SK-N-SH (cell line): ENCODE results near the gene DNAJC21. TPM values are rescaled to one million over a fixed set of nuclear protein-coding genes. Genes with fewer than 3 reads are reported as not detected.

Source experiments
- CTCF ChIA-PET: fragments of 300-600, 350-600 bp; formaldehyde crosslinking; extraction: SDS; loops from one replicate; lab custom pipeline; 2021; lab: Yijun Ruan, JAX
- POLR2A ChIA-PET: fragments of 350-600 bp; sonication (Branson Sonifier 250); formaldehyde crosslinking; extraction: SDS; loops from one replicate; lab custom pipeline; 2020; ENCODE audit warnings: antibody characterized with exemption, inconsistent platforms; lab: Yijun Ruan, JAX
- DNase-seq: peaks from one replicate; pipeline ENCODE4 v3.0.0; 2012
- H2AFZ ChIP-seq: fragments of 200-600 bp; sonication (generic); 2 replicates; pipeline ENCODE4 v1.8.1; 2016; ENCODE audit warnings: antibody characterized with exemption, mild to moderate bottlenecking, low read depth
- H3F3A ChIP-seq: fragments of 200-600 bp; sonication (generic); replicated peaks from 2 replicates; pipeline ENCODE3; 2016; ENCODE audit warnings: antibody characterized with exemption, mild to moderate bottlenecking; ENCODE audit not compliant: insufficient read depth
- H3K27ac ChIP-seq, 2 experiments: fragments of 200-500 bp in 1 of 2; fragments of 200-600 bp in 1 of 2; sonication (Bioruptor generic) in 1 of 2; sonication (generic), shearing (Covaris generic) in 1 of 2; 2 replicates each; pipeline versions ENCODE4 v1.5.1 to v1.6.1; 2014 to 2016; ENCODE audit warnings: low read depth in 2 of 2, inconsistent platforms in 1 of 2, low read length in 1 of 2, mild to moderate bottlenecking in 1 of 2, mixed read lengths in 1 of 2
- H3K27me3 ChIP-seq: fragments of 200-600 bp; sonication (generic), shearing (Covaris generic); 2 replicates; pipeline ENCODE4 v1.6.1; 2016; ENCODE audit warnings: mixed run types; ENCODE audit not compliant: insufficient read depth
- H3K36me3 ChIP-seq, 2 experiments: fragments of 200-500 bp in 1 of 2; fragments of 200-600 bp in 1 of 2; sonication (Bioruptor generic) in 1 of 2; sonication (generic) in 1 of 2; replicated peaks in 1 of 2; 2 replicates each; pipeline versions ENCODE3 to v1.5.1; 2014 to 2016; ENCODE audit warnings: low read length in 1 of 2, mild to moderate bottlenecking in 1 of 2; ENCODE audit not compliant: insufficient read depth in 2 of 2, control insufficient read depth in 1 of 2
- H3K4me1 ChIP-seq, 2 experiments: fragments of 200-500 bp in 1 of 2; fragments of 200-600 bp in 1 of 2; sonication (Bioruptor generic) in 1 of 2; sonication (generic), shearing (Covaris generic) in 1 of 2; 2 replicates each; pipeline versions ENCODE4 v1.5.1 to v1.6.1; 2014 to 2016; ENCODE audit warnings: low read depth in 1 of 2, low read length in 1 of 2, mixed run types in 1 of 2; ENCODE audit not compliant: insufficient read depth in 2 of 2, control insufficient read depth in 1 of 2
- H3K4me2 ChIP-seq: fragments of 200-600 bp; sonication (generic), shearing (Covaris generic); 2 replicates; pipeline ENCODE4 v1.6.1; 2017; ENCODE audit warnings: mixed run types
- H3K4me3 ChIP-seq, 2 experiments: fragments of 200-500 bp in 1 of 2; fragments of 200-600 bp in 1 of 2; sonication (Bioruptor generic) in 1 of 2; sonication (generic), shearing (Covaris generic) in 1 of 2; 2 replicates each; pipeline versions ENCODE4 v1.5.1 to v1.8.1; 2014 to 2016; ENCODE audit warnings: low read depth in 2 of 2, inconsistent platforms in 1 of 2, low read length in 1 of 2, mild to moderate bottlenecking in 1 of 2, mixed read lengths in 1 of 2, moderate library complexity in 1 of 2
- H3K79me2 ChIP-seq: fragments of 200-600 bp; sonication (generic); 2 replicates; pipeline ENCODE4 v1.8.1; 2017; ENCODE audit warnings: mild to moderate bottlenecking; ENCODE audit not compliant: insufficient read depth
- H3K9ac ChIP-seq: fragments of 200-600 bp; sonication (generic); 2 replicates; pipeline ENCODE4 v1.6.1; 2017; ENCODE audit warnings: mixed run types
- H3K9me2 ChIP-seq: fragments of 200-600 bp; sonication (generic); 2 replicates; pipeline ENCODE4 v1.6.1; 2017; ENCODE audit warnings: mixed run types
- H3K9me3 ChIP-seq: fragments of 200-600 bp; sonication (generic); 2 replicates; pipeline ENCODE4 v1.6.1; 2017; ENCODE audit warnings: mixed run types, mild to moderate bottlenecking, moderate library complexity
- H4K20me1 ChIP-seq: fragments of 200-600 bp; sonication (generic); 2 replicates; pipeline ENCODE4 v1.6.1; 2017; ENCODE audit warnings: mild to moderate bottlenecking, mixed run types; ENCODE audit not compliant: insufficient read depth
- ELF1 ChIP-seq: IDR thresholded peaks from 2 replicates; pipeline ENCODE4 v1.4.0; 2012
- EZH2phosphoT487 ChIP-seq: fragments of 200-600 bp; sonication (generic); IDR thresholded peaks from 2 replicates; pipeline ENCODE4 v1.6.1; 2017; ENCODE audit warnings: low read depth, mixed run types, mild to moderate bottlenecking, antibody characterized with exemption, moderate library complexity, borderline replicate concordance
- FOSL2 ChIP-seq: IDR thresholded peaks from 2 replicates; pipeline ENCODE4 v1.4.0; 2012; ENCODE audit warnings: low read depth, mild to moderate bottlenecking, moderate library complexity, borderline replicate concordance
- FOXJ3 ChIP-seq: sonication (generic); formaldehyde crosslinking; IDR thresholded peaks from 2 replicates; pipeline ENCODE4 v1.5.1; 2020; ENCODE audit warnings: mild to moderate bottlenecking, missing genetic modification reagents
- FOXM1 ChIP-seq: IDR thresholded peaks from 2 replicates; pipeline ENCODE4 v1.4.0; 2012; ENCODE audit warnings: low read depth, mild to moderate bottlenecking
- JUND ChIP-seq: IDR thresholded peaks from 2 replicates; pipeline ENCODE4 v1.4.0; 2012
- MEF2A ChIP-seq: IDR thresholded peaks from 2 replicates; pipeline ENCODE4 v1.4.0; 2012; ENCODE audit warnings: low read depth, borderline replicate concordance
- MXI1 ChIP-seq: IDR thresholded peaks from 2 replicates; pipeline ENCODE4 v1.6.1; 2012; ENCODE audit warnings: mild to moderate bottlenecking, low read depth, low read length, improper control_type of control experiment
- NRF1 ChIP-seq: IDR thresholded peaks from 2 replicates; pipeline ENCODE4 v1.6.1; 2012; ENCODE audit warnings: low read depth, mild to moderate bottlenecking, low read length
- POLR2AphosphoS5 ChIP-seq: IDR thresholded peaks from 2 replicates; pipeline ENCODE4 v1.6.1; 2012; ENCODE audit warnings: low read depth, low read length
- RFX5 ChIP-seq: IDR thresholded peaks from 2 replicates; pipeline ENCODE4 v1.6.1; 2012; ENCODE audit warnings: mild to moderate bottlenecking, improper control_type of control experiment, low read length
- SIN3A ChIP-seq: IDR thresholded peaks from 2 replicates; pipeline ENCODE4 v1.6.1; 2012; ENCODE audit warnings: low read depth, mild to moderate bottlenecking, low read length, moderate library complexity, borderline replicate concordance
- SMC3 ChIP-seq: IDR thresholded peaks from 2 replicates; pipeline ENCODE4 v1.6.1; 2012; ENCODE audit warnings: low read depth, low read length, improper control_type of control experiment
- TAF1 ChIP-seq: IDR thresholded peaks from 2 replicates; pipeline ENCODE4 v1.6.1; 2012; ENCODE audit warnings: low read depth, mild to moderate bottlenecking, low read length, moderate library complexity, borderline replicate concordance
- TCF12 ChIP-seq: IDR thresholded peaks from 2 replicates; pipeline ENCODE4 v1.4.0; 2012
- YY1 ChIP-seq: IDR thresholded peaks from 2 replicates; pipeline ENCODE4 v1.4.0; 2012; ENCODE audit warnings: low read depth, mild to moderate bottlenecking
- WGBS: methylation state at CpG from one replicate; pipeline ENCODE4 v1.1.6; 2017; ENCODE audit warnings: low lambda C conversion rate; 5-methylcytosine and 5-hydroxymethylcytosine counted together
- polyA plus RNA-seq, 3 experiments: library from polyadenylated mRNA; depleted of rRNA; stranded (reverse); fragments of >200 nt; gene quantifications; 2 replicates each; pipeline ENCODE4 v1.2.3, GENCODE V29; 2012
- TF ChIP-seq, protein P1 (sequence below): fragments of 150-350 bp; IDR thresholded peaks from 2 replicates; pipeline ENCODE4 v1.6.1; 2016; ENCODE audit warnings: mild to moderate bottlenecking, low read depth, low read length
- TF ChIP-seq, protein P2 (sequence below): IDR thresholded peaks from 2 replicates; pipeline ENCODE4 v1.6.1; 2012; ENCODE audit warnings: mild to moderate bottlenecking, low read depth, low read length, moderate library complexity

DNAJC21 gene
- polyA plus RNA-seq, 1 of the 3 experiments (the other 2 are of a cell fraction) = 8.8 TPM

GRCh38 chr5:34986965-34987364 is 57.6 kb downstream of the DNAJC21 start:
- CTCF ChIA-PET = no interaction called here
- WGBS = 0% methylated on average over 1 of the region's 1 CpG
- H3K79me2 ChIP-seq = no peaks in the 10 kb centered on the region
- no peaks in the 10 kb centered on the region for H3K36me3 ChIP-seq
- no peak overlapping the region for H3K27ac ChIP-seq
- H3K9me2 ChIP-seq = no peaks in the 10 kb centered on the region
- TF ChIP-seq FOSL2 = no peak
- TF ChIP-seq SIN3A = no peak
- no peak for TF ChIP-seq TAF1
- TF ChIP-seq MXI1 = no peak
- no peak for TF ChIP-seq EZH2phosphoT487
- no peak for TF ChIP-seq ELF1
- no peak for TF ChIP-seq MEF2A
- TF ChIP-seq RFX5 = no peak
- TF ChIP-seq, protein P1, sequence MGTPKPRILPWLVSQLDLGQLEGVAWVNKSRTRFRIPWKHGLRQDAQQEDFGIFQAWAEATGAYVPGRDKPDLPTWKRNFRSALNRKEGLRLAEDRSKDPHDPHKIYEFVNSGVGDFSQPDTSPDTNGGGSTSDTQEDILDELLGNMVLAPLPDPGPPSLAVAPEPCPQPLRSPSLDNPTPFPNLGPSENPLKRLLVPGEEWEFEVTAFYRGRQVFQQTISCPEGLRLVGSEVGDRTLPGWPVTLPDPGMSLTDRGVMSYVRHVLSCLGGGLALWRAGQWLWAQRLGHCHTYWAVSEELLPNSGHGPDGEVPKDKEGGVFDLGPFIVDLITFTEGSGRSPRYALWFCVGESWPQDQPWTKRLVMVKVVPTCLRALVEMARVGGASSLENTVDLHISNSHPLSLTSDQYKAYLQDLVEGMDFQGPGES = no peak
- H3F3A ChIP-seq = no peaks in the 10 kb centered on the region
- no peak overlapping the region for H3K4me2 ChIP-seq
- H3K4me1 ChIP-seq = no peaks in the 10 kb centered on the region
- DNase-seq = no peak
- H3K27me3 ChIP-seq = no peaks in the 10 kb centered on the region
- H4K20me1 ChIP-seq = no peaks in the 10 kb centered on the region
- no peak overlapping the region for H3K9ac ChIP-seq
- no peak overlapping the region for H3K4me3 ChIP-seq
- POLR2A ChIA-PET = no interaction called here
- H2AFZ ChIP-seq = no peak overlapping the region
- peaks cover 22% of the 10 kb centered on the region for H3K9me3 ChIP-seq

- no peak overlapping the region for H3K4me3 ChIP-seq
- H3F3A ChIP-seq = no peaks in the 10 kb centered on the region
- POLR2A ChIA-PET = no interaction called here
- 30% methylated on average over 2 of the region's 2 CpGs for WGBS
- no peaks in the 10 kb centered on the region for H3K79me2 ChIP-seq
- CTCF ChIA-PET = interaction anchor here (2.8 kb wide), 1 partner anchor 12 kb away, joined by 17 read pairs; no protein-coding TSS in a partner anchor
- TF ChIP-seq JUND (no peak), FOSL2 (no peak), FOXM1 (no peak), RFX5 (no peak), FOXJ3 (CRISPR knock-in tag) (no peak), SIN3A (no peak), YY1 (no peak), TCF12 (no peak), SMC3 (no peak), NRF1 (no peak), MXI1 (no peak), POLR2AphosphoS5 (no peak)
- TF ChIP-seq, protein P1 = no peak
- TF ChIP-seq, protein P2, sequence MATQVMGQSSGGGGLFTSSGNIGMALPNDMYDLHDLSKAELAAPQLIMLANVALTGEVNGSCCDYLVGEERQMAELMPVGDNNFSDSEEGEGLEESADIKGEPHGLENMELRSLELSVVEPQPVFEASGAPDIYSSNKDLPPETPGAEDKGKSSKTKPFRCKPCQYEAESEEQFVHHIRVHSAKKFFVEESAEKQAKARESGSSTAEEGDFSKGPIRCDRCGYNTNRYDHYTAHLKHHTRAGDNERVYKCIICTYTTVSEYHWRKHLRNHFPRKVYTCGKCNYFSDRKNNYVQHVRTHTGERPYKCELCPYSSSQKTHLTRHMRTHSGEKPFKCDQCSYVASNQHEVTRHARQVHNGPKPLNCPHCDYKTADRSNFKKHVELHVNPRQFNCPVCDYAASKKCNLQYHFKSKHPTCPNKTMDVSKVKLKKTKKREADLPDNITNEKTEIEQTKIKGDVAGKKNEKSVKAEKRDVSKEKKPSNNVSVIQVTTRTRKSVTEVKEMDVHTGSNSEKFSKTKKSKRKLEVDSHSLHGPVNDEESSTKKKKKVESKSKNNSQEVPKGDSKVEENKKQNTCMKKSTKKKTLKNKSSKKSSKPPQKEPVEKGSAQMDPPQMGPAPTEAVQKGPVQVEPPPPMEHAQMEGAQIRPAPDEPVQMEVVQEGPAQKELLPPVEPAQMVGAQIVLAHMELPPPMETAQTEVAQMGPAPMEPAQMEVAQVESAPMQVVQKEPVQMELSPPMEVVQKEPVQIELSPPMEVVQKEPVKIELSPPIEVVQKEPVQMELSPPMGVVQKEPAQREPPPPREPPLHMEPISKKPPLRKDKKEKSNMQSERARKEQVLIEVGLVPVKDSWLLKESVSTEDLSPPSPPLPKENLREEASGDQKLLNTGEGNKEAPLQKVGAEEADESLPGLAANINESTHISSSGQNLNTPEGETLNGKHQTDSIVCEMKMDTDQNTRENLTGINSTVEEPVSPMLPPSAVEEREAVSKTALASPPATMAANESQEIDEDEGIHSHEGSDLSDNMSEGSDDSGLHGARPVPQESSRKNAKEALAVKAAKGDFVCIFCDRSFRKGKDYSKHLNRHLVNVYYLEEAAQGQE = no peak
- TF ChIP-seq, all 33 proteins: peak for 0
- H3K9me2 ChIP-seq = no peaks in the 10 kb centered on the region
- H2AFZ ChIP-seq = no peak overlapping the region
- H3K27ac ChIP-seq = no peak overlapping the region
- no peaks in the 10 kb centered on the region for H4K20me1 ChIP-seq
- peaks cover 1% of the 10 kb centered on the region; the same call in 1 of the 2 replicates for H3K9me3 ChIP-seq
- H3K4me1 ChIP-seq = no peaks in the 10 kb centered on the region
- H3K4me2 ChIP-seq = no peak overlapping the region
- H3K9ac ChIP-seq = no peak overlapping the region
- no peaks in the 10 kb centered on the region for H3K36me3 ChIP-seq
- no peak for DNase-seq
- H3K27me3 ChIP-seq = peaks cover 11% of the 10 kb centered on the region; the same call in 1 of the 2 replicates
These were observed 62.3 kb downstream of the DNAJC21 start for GRCh38 chr5:34991486-34992238.
